Iris pigment epithelial cell (primary cell): ENCODE results near the gene HBG1.
"Not testable (repeated sequence)": the region's sequence is repeated elsewhere in the genome, so short reads cannot be mapped to it uniquely, and the experiment has no call there.

ENCODE experiments used
- DNase-seq: peaks from one replicate; pipeline ENCODE4 v3.0.0-alpha.2; 2011; ENCODE audit warnings: low read depth

HBG1 gene

DNA sequence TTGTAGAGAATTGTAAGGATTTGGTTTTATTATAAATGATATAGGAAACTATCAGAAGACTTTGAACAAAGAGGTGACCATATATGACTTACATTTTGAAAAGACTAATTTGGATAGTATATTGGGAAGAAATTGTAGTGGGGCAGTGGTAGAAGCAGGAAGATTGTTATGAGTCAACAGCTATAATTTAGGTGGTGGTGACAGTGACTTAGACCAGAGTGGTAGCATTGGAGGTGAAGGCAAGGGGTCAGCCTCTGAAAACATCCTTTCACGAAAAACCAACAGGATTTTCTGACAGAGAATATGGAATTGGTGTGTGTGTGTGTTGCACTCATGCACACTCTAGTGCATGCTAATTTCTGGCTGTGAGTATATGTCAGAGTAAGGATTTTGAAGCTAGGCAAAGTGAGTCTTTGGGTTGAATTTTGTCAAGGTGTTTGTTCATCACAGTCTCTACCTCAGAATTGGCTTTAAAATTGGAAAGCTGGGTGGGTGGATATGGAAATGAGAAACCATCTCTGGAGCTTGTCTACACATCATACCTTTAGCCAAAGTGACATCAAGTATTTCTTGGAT, 28.2 kb upstream of the HBG1 start:
- DNase-seq, result no peak

DNA sequence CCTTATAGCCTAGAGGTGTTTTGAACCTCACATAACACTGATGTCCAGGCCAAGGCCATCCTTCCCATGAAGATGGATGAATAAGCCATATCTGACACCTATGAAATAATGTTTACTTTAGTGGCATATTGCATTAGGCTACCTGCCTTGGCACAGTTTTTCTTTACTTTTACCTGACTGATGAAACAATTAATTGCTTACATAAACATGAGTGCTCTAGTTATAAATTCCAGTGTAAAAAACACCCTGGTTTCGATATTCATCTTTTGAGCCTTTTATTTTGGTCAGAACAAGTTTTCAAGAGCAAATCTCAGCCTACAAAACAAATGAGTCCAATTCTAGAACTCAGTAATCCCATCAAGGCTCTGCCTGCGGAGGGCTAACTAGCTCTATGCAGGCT, 27.0 kb upstream of the HBG1 start:
- DNase-seq, result no peak

DNA sequence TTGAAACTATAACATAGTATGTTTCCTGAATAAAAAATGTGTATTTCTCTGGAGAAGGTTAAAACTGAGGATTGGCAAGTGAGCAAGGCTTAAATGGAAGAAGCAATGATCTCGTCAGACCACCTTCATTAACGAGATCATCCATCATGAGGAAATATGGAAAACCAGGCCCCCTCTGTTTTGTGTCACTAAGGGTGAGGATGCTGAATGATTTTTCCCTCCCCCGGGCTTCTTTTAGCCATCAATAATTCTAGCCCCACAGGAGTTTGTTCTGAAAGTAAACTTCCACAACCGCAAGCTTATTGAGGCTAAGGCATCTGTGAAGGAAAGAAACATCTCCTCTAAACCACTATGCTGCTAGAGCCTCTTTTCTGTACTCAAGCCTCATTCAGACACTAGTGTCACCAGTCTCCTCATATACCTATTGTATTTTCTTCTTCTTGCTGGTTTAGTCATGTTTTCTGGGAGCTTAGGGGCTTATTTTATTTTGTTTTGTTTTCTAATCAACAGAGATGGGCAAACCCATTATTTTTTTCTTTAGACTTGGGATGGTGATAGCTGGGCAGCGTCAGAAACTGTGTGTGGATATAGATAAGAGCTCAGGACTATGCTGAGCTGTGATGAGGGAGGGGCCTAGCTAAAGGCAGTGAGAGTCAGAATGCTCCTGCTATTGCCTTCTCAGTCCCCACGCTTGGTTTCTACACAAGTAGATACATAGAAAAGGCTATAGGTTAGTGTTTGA, 25.9 kb upstream of the HBG1 start:
- DNase-seq, result no peak

DNA sequence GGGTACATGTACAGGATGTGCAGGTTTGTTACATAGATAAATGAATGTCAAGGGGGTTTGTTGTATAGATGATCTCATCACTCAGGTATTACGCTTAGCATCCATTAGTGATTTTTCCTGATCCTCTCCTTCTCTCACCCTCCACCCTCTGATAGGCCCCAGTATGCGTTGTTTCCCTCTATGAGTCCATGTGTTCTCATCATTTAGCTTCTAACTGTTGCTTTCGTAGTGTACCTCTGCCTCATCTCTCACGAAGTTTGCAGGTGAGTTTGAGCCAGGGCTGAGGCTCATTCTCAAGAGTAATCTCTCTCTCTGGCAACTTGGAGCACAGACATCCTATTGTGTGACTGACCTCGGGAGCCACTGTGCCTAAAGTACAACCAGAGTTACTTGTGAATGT, 24.7 kb upstream of the HBG1 start:
- peak; percentile 30 for DNase-seq

DNA sequence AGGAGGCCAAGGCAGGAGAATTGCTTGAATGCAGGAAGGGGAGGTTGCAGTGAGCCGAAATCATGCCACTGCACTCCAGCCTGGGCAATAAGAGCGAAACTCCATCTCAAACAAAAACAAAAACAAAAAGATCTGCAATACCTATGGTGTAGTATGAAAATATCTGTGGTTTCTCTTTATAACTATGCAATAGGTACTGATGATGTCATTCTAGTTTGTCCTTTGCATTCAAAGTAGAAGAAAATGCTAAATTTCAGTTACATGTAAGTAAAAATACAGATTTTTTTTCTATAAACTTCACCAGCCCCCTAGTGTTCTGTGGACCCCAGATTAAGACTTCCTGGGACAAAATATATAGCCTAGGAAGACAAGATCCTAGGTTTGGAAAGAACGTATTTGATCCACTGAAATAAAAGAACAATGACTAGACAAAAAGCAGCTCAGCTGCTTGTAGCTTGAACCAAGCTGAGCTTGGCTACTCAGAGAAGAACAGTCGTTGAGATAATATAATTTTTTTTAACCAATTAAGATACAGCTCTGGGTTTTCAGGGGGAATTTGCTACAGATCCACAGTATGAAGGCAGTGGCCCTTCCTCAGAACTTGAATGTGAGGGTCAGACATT, 22.8 kb upstream of the HBG1 start:
- DNase-seq, result no peak

DNA sequence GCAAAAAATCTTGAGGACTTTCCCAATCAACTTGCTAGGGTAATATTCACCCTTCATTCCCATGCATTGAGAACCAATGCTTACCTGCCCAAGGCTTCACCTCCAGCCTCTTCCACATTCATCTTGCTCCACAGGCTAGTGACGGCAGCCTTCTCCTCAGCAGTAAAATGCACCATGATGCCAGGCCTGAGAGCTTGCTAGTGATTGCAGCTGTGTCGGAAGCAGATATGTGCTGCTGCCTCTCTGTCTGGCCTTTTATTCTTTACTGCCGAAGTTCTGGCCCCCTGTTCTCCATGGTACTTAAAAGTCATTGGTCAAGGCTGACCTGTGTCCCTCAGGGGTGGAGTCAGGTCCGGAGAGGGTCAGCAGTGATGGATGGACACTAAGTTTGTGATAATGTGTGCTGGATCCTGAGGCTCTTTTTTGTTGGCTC, 20.1 kb upstream of the HBG1 start, which contains the start of gene HBE1:
TSS of gene HBE1 (minus strand) at position 231 of the 433 bp plus-strand sequence. CDS start at position 176, 55 bp downstream.
- DNase-seq, result no peak

DNA sequence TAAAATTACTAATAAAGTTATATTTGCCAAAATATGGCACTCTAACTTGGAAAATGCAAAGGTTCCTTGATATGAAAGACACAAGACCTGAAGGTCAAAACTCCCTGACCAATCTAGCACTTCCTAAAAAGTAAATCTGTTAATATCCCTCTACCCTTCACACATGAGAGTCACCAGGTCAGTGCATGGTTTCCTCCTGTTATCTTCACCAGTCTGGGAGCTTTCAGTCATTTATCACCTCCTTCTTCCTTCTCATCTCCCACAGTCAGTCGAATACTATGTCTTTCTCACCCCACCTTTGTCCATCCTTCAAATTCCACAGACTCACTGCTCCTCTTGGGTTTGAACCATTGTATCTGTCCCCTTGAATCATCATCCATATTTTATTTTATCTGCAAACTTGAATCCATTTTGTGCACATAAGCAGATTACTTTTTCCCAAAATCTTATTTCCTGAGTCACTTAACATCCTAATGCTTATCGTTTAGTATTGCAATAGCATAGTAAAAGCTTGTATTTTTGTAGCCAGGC, 17.4 kb upstream of the HBG1 start:
- DNase-seq, result no peak

DNA sequence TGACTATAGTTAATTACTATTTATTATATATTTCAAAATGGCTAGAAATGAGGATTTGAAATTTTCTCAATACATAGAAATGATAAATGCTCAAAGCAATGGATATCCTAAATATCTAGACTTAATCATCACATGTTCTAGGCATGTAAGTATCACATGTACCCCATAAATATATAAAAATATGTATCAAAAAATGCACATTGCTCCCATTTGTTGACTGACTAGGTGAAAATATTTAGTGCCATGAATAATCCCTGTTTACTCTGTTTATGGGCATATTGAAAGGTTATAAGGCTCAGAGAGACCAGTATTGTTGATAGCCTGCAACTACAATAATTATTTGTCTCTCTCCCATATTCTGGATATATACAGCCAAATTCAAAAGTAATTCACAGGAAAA, 17.0 kb upstream of the HBG1 start:
- DNase-seq, result no peak

DNA sequence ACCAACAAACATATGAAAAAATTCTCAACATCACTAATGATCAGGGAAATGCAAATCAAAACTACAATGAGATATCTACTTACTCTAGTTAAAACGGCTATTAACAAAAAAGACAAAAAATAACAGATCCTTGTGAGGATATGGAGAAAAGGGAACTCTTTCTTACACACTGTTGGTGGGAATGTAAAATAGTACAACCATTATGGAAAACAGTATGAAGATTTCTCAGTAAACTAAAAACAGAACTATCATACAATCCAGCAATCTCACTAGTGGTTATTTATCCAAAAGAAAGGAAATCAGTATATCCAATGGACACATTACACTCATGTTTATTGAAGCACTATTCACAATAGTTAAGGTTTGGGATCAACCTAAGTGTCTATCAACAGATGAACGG, 16.2 kb upstream of the HBG1 start:
- DNase-seq, result no peak

DNA sequence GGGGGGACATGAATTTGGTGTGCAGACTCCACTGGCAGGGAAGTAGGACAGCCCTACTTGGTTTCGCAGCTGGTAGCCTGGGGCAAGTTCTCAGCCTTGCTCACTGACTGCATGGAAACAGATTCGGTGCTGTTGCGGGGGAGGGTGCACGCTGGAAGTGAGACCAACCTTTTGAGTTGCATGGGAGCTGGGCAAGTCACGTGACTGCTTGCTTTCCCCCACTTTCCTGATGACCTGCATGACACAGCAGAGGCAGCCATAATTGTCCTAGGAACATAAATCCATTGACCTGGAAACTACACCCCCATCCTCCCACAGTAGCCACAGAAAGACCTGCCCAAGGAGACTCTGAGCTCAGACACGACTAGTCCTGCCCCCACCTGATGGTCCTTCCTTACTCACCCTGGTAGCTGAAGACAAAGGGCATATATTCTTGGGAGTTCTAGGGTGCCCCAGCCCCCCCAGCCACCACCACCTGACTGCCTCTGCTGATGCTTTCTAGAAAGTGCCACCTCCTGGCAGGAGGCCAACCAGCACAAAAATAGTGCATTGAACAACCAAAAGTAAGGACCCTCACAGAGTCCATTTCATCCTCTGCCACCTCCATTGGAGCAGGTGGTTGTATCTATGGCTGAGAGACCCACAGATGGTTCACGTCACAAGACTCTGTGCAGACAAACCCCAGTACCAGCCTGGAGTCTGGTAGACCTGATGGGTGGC, 9.0 kb upstream of the HBG1 start:
- DNase-seq, result no peak

DNA sequence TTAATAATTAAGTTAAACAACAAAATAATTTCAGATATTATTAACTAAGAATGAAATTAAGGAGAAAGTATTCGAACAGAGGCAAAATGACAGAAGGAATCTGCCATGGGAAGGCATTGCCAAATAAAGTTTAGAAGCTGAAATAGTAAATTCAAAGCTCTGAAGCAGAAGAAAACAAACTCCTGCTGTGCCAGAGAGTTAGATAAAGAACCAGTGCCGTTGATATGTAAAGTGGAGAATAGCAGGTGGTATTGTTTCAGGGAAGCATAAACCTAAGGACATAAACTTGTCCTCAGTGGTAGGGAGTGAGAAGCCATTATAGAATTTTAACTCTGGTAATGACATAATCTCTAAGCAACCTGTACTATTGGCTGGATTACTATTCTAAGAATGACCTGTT, 7.6 kb upstream of the HBG1 start:
- DNase-seq, result no peak

DNA sequence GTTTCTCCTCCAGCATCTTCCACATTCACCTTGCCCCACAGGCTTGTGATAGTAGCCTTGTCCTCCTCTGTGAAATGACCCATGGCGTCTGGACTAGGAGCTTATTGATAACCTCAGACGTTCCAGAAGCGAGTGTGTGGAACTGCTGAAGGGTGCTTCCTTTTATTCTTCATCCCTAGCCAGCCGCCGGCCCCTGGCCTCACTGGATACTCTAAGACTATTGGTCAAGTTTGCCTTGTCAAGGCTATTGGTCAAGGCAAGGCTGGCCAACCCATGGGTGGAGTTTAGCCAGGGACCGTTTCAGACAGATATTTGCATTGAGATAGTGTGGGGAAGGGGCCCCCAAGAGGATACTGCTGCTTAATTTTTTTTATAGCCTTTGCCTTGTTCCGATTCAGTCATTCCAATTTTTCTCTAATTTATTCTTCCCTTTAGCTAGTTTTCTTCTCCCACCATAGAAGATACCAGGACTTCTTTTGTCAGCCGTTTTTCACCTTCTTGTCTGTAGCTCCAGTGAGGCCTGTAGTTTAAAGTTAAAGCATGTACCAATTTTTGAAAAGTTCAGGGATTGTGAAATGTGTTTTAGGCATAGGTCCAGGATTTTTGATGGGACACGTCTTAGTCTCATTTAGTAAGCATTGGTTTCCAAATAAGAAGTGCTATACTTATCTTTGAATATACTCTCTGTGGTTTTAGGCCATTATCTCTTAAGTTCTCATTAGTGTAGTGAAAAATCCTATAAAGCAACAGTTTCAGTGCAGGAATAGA, 5.2 kb upstream of the HBG1 start, which contains the start of gene HBG2:
TSS of gene HBG2 (minus strand) at position 136 of the 768 bp plus-strand sequence. CDS start at position 83, 53 bp downstream.
- peak; percentile 41 for DNase-seq

DNA sequence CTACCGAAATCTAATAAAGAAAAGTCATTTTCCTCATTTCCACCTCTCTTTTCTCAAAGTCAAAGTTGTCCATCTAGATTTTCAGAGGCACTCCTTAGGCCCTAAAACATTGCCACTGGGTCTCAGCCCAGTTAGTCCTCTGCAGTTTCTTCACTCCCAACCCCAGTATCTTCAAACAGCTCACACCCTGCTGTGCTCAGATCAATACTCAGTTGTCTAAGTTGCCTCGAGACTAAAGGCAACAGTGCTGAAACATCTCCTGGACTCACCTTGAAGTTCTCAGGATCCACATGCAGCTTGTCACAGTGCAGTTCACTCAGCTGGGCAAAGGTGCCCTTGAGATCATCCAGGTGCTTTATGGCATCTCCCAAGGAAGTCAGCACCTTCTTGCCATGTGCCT, 4.4 kb upstream of the HBG1 start:
- DNase-seq, result not testable (repeated sequence)

DNA sequence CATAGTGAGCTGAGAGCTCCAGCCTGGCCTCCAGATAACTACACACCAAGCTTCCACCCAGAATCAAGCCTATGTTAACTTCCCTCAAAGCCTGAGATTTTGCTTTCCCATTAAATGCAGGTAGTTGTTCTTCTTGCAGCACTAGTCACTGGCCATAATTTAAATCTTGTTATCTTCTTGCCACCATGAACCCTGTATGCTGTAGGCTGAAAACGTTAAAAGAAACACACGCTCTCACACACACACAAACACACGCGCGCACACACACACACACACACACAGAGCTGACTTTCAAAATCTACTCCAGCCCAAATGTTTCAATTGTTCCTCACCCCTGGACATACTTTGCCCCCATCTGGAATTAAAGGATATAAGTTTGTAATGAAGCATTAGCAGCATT, 3.8 kb upstream of the HBG1 start:
- not testable (repeated sequence) for DNase-seq

DNA sequence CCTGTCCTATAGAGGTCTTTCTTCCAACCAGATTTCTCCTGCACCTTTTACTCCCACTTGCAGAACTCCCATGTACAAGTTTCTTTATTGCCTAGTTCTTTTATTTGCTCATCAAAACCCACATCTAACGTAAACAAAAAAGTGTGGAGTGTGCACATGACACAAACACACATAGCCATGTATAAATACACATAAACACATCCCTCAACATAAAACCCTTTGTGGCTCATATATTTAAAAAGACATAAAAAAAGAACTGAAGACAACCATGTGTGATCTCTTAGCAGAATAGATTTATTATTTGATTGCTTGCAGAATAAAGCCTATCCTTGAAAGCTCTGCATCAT, 3.2 kb upstream of the HBG1 start:
- DNase-seq, result no peak

DNA sequence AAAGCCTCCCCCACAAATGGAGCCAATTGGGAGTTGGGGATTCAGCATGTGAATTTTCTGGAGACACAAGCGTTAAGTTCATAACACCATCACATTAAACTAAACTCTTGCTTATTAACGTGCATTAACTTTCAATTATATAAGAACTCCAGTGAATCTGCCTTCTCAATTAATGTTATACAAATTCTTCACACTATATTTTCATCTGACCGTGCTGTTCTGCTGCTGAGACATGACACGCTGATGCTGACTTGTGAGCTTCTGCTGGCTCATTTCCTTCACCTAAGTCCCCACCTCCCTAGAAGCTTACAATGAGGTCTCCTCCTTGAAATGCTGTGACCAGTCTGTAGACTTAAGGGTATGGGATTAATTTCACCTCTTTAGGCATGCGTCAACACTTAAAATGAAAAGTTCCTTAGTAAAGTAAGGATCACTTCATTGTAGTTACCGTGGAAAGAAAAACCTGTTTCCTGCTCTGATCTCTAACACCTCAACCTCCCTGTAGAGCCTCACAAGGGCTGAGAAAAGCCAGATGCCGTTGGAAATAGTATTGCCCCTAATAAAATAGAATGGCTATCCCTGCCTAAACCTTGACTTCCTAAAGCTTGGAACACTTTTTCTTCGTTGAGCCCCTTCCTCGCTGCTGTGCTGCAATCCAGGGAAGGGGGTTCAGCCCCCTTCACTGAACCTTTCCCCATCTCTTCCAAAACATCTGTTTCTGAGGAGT, 2.7 kb upstream of the HBG1 start:
- DNase-seq, result no peak

DNA sequence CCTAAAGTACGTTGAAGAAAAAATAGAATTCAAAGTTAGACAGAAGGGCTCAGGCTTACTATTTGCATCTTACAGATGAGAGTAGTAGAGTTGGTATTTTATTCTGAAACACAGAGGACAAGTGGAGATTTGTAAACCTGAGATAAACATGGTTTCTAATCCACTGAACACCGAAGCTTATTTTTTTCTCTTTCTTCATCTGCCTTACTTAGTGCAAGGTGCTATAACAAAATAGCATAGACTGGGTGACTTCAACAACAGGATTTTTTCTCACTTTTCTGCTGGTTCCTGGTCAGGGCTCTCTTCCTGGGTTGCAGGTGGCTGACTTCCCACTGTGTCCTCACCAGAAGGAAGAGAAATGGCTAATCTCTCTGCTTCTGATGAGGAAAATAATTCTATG, 2.1 kb upstream of the HBG1 start:
- DNase-seq, result no peak

DNA sequence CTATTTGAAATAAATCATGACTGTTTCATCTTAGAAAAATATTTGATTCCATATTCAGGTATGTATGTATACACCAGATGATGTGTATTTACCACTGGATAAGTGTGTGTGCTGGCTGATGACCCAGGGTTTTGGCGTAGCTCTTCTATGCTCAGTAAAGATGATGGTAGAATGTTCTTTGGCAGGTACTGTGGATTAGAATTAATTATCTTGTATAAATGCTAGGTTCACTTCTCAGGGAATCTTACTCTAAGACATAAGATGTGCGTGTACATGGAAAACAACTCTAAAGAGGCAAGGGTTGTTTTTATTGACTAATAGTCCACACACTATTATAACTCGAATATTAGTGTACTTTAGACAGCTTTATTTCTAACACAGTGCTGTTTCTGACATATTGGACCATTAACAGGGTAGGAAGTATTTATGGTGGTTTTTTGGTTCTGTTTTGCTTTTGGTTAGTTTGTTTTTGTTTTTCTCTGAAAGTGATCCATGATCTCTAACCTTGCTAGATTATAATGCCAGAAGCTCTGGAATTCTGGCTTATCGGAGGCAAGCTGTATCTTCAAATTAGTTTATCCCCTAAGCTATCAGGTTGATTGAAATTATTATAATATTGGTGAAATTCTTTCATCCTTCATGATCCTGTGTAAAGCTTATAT, 1.0 kb upstream of the HBG1 start:
- DNase-seq, result no peak

DNA sequence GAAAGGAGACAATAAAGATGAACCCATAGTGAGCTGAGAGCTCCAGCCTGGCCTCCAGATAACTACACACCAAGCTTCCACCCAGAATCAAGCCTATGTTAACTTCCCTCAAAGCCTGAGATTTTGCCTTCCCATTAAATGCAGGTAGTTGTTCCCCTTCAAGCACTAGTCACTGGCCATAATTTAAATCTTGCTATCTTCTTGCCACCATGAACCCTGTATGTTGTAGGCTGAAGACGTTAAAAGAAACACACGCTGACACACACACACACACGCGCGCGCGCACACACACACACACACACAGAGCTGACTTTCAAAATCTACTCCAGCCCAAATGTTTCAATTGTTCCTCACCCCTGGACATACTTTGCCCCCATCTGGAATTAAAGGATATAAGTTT, 1.2 kb downstream of the HBG1 start:
- DNase-seq, result not testable (repeated sequence)

DNA sequence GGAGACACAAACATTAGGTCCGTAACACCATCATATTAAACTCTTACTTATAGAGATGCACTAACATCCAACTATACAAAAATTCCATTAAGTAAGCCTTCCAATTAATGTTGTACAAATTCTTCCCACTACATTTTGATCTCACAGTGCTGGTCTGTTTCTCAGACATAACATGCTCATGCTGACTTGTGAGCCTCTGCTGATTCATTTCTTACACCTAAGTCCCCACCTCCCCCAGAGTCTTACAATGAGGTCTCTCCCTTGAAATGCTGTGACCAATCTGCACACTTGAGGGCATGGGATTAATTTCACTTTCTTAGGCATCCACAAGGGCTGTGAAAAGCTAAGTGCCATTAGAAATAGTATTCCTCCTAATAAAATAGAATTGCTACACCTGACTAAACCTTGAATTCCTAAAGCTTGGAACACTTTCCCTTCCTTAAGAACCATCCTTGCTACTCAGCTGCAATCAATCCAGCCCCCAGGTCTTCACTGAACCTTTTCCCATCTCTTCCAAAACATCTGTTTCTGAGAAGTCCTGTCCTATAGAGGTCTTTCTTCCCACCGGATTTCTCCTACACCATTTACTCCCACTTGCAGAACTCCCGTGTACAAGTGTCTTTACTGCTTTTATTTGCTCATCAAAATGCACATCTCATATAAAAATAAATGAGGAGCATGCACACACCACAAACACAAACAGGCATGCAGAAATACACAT, 2.0 kb downstream of the HBG1 start:
- peak; percentile 15 for DNase-seq
